Activated CD4-positive, alpha-beta T cell treated with anti-CD3 and anti-CD28 coated beads, Interleukin-2, amount 50 U/mL, for 24 hours (primary cell): ENCODE data around the gene STAMBP.

ENCODE experiments used
- DNase-seq, 2 donors: peaks; one replicate each; pipeline ENCODE4 v3.0.0-alpha.2; 2020; ENCODE audit warnings: low read depth in 1 of 2, low spot score in 1 of 2

The STAMBP gene

GRCh38 chr2:73904952-73905351 lies 76.2 kb downstream of the STAMBP start:
- no peak for DNase-seq

DNA sequence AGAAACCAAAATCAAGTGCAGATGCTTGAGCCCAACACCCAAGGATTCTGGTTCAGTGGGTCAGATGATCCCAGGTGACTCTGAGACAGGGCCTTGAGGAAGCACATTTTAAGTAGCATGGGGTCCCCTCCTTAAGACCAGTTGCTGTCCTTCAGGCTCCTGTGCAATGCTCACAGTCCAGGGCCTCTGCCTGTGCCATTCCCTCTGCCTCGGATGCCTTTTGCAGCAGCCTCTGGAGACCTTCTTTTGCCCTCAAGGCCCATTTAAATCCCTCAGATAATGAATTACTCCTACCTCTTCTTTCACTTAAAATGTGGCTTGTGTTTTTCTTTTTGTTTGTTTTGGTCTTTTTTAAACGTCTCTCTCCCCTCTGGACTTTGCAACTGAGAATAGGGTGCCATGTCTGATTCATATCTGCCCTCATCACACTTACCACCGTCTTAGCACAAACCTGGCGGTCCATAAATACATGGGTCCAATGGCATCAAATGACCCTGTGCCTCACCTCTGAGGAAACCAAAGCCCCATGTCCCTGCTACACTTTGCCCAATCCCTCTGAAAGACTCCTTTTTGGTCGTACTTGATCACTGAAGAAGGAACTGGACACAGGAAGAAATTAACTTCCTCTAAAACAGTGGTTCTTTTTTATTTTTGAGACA lies 78.2 kb downstream of the STAMBP start:
- DNase-seq: no peak

DNA sequence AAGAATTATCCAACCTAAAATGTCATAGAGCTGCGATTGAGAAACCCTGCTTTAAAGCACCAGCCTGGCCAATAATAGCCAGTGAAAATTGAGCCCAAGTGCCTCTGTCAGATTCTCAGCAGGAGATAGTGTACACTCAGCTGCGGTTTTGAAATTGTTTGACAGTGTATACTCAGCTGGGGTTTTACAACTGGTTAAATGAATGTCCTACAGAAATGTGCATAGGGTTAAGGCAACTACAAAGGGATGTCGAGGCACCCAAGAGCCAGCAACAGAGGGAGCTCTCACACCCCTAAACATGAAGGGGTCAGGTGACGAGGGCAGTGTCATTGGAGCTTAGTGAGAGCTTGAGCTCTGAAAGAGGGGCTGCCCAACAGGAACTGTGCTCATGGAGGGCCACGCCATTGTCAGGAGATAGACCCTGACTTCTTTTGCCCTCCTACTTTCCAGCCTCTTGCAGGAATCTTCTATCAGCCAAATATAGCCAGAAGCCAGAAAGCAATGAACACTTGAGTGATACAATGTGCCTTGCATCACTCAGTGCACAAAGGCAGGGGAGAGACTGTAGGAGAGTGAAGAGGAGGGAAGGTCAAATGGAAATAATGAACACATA lies 79.2 kb downstream of the STAMBP start:
- peak in 1 of 2 donors; percentile 26 for DNase-seq

GRCh38 chr2:73908689-73909652 lies 80.2 kb downstream of the STAMBP start:
- no peak for DNase-seq

- DNase-seq: no peak
These were observed 82.2 kb downstream of the STAMBP start for GRCh38 chr2:73910873-73911547.

GRCh38 chr2:73911548-73912208 lies 82.9 kb downstream of the STAMBP start:
- DNase-seq: no peak

DNA sequence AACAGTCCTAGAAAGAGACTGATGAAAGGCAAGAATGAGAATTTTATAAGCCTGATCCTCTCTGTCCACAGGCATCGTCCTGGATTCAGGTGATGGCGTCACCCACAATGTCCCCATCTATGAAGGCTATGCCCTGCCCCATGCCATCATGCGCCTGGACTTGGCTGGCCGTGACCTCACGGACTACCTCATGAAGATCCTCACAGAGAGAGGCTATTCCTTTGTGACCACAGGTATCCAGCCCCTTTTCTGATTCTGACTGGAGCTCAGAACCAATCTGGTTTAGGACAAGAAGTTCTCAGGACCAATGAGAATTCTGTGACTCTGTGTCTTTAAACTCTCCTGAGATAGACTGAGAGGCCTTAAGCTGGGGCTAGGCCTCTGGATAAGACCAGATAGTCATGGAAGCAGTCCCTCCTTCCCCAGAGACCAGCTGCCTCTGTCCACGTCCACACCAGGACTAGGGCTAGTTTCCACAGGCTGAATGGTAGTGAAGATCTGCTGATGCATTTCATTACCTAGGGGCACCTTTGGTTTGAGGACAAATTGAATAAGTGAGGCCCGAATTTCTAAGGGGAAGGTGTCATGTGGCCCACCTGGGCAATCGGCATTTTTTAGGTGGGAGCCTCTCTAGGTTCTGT lies 84.8 kb downstream of the STAMBP start:
- DNase-seq: no peak

DNA sequence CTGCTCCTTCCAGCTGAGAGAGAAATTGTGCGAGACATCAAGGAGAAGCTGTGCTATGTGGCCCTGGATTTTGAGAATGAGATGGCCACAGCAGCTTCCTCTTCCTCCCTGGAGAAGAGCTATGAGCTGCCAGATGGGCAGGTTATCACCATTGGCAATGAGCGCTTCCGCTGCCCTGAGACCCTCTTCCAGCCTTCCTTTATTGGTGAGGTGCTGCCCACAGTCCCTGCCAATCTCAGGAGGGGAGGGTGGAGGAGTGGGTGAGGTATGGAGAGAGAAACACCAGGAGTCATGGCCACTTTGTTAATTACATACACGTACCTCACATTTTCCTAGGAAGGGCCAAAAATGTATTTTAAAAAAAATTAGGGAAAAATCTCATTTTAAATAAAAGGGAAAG lies 85.9 kb downstream of the STAMBP start:
- DNase-seq: no peak

- no peak for DNase-seq
These were observed 86.8 kb downstream of the STAMBP start for GRCh38 chr2:73915437-73915993.

DNA sequence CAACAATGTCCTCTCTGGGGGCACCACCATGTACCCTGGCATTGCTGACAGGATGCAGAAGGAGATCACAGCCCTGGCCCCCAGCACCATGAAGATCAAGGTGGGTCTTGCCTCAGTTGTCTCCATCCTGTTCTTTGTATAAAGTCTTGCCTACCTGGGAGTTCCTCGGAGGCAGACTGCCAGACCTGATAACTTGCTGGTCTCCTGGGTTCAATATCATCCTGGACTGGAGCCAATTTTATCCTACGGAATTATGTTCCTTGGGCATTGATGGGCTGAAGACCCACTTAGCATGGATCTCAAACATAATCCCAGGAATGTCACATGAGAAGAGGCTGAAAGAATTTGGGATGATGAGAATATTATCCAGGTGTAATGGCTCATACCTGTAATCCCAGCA lies 87.9 kb downstream of the STAMBP start:
- DNase-seq: no peak

GRCh38 chr2:73917296-73917695 lies 88.5 kb downstream of the STAMBP start:
- no peak for DNase-seq

DNA sequence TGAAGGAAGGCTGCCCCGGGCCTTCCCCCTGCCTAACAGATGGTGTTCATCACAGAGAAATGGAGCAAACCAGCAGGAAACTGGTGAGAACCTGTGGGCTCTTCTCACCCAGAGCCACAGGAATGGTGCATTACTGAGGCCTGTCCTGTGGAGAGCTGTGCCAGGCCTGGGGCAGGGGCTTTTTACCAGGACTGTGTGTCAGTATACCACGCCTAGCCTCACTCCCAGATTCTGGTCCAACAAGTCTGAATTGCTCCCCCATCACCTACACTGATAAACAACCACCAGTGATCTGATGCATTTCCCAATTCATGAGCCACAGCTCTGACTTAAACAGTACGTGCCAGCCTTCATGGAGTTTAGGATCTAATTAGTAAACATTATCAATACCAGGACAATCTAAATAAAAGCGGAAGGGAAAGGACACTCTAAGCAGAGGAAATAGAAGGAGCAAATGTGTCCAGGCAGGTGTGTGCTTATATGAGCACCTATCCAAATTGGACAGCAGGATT lies 89.0 kb downstream of the STAMBP start:
- no peak for DNase-seq

GRCh38 chr2:73918856-73919255 lies 90.1 kb downstream of the STAMBP start:
- DNase-seq: no peak

DNA sequence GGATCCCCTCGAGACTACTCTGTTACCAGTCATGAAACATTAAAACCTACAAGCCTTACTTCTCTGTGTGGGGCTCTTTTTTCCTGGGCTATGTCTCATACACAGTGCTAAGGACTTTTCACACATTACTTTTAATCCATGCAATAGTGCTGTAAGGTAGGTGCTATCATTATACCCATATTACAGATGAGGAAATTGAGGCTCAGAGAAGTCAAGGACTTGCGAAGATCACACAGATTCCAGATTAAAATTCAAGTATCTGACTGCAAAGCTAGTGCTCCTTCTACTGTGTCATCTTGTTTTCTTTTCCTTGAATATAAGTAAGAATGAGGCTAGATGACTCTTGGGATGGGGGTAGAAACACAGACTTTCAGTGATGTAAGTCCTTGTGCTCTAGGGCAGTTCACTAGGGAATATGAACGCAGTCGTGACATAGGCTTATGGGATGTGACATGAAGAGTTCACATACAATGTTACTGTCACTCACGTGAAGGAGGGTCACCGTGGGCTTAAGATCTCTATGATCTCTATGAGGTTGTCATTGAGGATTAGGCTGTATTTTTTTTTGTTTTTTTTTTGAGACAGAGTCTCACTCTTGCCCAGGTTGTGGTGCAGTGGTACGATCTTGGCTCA lies 91.0 kb downstream of the STAMBP start:
- DNase-seq: no peak

GRCh38 chr2:73920577-73921545 lies 92.1 kb downstream of the STAMBP start:
- DNase-seq: no peak

GRCh38 chr2:73921581-73921980 lies 92.8 kb downstream of the STAMBP start:
- no peak for DNase-seq

DNA sequence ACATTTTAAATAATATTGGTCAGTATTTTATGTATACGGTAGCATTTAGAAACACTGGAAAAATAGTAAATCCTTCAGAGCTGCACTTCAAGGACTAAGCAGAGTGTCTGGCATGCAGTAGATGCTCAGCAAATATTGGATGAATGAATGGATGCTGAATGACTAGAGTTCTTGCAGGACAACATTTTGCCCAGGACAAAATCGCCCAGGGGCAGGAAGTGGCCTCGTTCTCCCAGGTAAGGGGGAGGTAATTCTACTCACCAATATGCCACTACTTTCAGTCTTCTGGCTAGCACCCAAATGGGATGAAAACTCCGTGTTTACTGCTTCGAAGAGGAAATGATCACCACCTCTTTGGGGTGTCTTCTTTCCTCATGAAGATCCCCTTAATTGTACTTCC lies 93.9 kb downstream of the STAMBP start:
- DNase-seq: no peak
